AG08395 (cell line): Measurements from ENCODE around the gene UHRF2.
A peak's percentile ranks its signal among the peaks of the same experiment; 100 is the strongest.
"Not testable (repeated sequence)": the region's sequence is repeated elsewhere in the genome, so short reads cannot be mapped to it uniquely, and the experiment has no call there.

ENCODE experiments used
- DNase-seq: peaks from one replicate; pipeline ENCODE4 v3.0.0; 2012; ENCODE audit warnings: mixed read lengths, low spot score

The UHRF2 gene

DNA sequence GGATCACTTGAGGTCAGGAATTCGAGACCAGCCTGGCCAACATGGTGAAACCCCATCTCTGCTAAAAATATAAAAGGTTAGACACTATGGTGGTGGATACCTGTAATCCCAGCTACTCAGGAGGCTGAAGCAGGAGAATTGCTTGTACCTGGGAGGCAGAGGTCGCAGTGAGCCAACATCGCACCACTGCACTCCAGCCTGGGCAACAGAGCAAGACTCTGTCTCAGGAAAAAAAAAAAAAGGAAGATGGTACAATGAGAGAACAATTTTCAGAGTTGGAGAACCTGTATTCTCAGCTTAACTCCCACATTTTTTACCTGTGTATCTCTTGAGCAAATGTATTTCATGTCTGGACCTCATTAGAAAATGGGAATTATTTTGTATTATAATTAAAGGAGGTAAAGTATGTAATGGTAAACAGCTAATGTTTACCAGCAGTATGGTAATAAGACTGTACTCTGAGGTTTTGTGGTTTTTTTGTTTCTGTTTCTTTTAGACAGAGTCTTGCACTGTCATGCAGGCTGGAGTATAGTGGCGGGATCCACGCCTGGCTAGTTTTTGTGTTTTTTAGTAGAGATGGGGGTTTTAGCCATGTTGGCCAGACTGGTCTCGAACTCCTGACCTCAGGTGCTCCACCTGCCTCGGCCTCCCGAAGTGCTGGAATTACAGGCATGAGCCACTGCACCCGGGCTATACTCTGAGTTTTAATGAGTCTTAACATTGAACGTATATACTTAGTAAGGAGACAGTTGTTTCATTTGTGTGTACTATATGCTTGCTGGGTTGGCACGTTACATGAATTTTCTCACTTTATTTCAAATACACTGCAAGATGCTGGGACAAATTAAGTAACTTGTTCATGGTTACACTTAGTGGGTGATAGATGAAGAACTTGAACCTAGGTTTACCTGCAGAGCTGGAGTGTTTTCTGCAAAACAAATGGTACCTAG lies 16.2 kb downstream of the UHRF2 start:
- no peak for DNase-seq

GRCh38 chr9:6431038-6431437 lies 18.0 kb downstream of the UHRF2 start:
- DNase-seq: no peak

DNA sequence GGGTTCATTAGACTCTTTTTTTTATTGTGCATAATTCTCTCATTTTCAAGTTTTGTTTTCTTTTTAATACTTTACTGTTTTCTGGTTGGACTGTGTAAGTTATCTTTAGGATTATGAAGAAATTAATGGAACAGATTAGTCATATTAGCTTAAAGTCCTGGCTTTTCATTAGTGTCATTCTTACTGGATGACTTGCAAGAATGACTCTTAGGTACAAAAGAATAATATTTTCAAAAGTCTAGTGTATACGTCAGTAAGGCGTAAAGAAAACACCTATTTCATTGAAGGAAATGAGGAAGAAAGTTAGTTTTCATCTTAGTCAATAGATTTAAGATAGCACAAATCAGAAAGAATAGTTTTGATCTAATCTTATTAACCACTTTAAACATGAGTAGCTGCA lies 20.4 kb downstream of the UHRF2 start:
- DNase-seq: no peak

DNA sequence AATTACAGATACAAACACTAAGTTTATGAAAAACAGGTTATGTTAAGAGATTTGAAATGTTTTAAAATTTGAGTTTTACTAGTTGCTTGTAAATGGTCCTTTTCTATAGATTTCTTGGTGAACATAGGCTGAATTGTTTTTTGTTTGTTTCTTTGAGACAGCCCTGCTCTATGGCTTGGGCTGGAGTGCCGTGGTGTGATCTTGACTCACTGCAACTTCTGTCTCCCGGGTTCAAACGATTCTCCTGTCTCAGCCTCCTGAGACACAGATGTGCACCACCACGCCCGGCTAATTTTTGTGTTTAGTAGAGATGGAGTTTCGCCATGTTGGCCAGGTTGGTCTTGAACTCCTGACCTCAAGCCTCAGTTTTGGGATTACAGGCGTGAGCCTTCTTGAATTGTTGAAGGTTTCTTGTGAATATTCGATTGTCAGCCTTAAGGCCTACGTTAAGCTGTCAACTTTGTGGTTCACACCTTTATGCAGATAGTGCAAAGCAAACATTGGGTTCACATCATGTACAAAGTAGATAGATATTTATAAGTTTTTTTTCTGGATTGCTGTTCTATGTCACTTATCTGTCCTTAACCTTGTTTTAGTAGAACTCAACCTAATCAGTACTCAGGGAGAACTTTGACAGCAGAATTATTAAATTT lies 26.2 kb downstream of the UHRF2 start:
- no peak for DNase-seq

GRCh38 chr9:6440405-6440804 lies 27.4 kb downstream of the UHRF2 start:
- no peak for DNase-seq

DNA sequence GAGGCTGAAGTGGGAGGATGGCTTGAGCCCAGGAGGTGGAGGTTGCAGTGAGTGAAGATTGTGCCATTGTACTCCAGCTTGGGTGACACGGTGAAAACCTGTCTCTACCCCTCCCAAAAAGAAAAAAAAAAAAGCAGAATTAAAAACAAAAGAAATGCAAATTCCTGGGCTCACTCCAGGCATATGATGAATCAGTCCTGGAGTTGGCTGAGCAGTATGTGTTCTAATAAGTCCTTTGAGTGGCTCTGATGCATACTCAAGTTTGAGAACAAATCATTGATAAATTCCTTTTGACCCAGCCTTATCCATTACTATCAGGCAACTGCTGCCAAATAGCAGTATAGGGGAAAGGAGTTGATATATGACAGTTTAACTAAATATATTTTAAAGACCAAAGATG lies 28.3 kb downstream of the UHRF2 start:
- no peak for DNase-seq

DNA sequence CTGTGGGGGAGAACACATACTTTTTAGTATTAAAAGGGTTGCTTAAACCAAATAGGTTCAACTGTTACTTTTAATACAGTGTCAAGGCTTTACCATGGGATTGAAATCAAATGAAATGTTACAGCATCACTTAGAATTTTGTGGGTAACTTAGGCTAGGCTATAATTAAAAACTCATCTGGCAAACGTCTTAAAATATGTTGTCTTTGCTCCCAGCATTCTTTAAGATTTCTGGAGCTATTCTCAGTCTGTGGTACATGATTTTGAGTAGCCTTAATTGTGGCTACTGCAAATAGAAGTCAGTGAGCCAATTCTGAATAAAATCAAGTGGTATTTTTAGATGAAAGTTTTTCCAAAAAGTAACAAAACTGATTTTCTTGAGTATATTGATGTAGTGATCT lies 30.7 kb downstream of the UHRF2 start:
- DNase-seq: peak; percentile 20

DNA sequence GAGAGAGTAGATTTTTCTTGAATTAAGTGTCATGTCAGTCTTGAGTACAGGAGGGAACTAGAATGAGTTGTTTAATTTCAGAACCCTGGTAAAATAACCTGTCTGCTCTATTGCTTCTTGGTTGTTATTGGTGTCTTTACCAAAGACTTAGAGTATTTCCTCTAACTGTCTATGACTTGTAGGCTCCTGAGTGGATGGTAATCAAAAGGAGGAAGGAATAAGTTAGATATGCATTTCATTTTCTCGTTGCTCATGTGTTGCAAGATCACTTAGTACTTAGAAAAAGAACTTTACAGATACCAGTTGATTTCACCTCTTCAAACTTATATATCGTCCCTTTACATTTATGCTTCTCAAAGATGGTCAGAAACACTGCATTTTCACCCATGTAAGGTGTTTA lies 31.1 kb downstream of the UHRF2 start:
- DNase-seq: no peak

GRCh38 chr9:6449086-6449485 lies 36.1 kb downstream of the UHRF2 start:
- no peak for DNase-seq

DNA sequence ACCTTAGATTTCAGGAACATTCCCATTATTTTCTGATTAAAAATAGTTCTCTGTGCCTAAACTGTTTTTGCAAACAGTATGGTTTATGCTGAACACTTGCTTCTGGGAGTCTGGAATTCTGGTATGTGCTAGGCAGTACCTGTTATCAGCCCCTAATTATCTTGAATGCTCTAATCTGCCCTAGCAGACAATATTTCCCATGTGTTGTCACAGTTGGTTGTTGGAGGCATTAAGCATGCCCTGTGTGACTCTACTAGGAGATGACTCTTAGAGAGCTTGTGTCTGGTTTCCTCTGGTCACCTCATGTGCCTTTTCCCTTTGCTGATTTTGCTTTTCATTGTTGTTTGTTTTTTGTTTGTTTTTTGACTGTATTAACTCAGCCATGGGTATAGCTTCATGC lies 36.6 kb downstream of the UHRF2 start:
- DNase-seq: no peak

DNA sequence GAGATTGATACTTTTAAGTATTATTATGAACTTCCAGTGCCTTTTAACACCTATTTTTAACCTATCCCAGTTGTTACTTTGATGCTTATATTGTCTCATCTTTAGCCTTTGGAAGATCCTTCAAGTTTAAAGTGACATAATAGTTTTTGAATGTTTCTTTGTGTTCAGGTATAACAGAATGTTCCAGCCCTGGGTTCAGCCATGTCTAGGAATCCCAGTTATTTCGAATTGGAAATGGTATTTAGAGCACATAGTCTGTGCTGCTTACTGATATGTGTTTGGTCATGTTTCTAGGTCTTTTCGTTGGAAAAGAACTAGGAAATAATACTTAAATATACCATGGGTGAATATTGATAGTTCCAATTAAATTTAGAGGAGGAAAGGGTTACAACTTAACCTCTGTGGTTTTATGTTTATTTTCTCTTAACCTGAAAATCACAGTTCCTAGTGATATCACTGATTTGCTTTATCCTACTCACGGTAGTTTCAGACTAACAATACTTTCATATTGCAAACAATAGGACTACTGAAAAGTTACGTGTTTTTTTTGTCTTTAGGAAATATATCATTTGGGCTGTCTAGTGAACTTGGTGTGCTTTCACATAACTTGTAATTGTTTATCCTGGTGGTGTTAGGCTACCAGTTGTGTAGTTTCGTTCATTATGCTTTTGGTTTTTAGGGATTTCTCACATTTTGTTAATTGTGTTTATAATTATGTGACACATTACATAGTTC lies 37.8 kb downstream of the UHRF2 start:
- no peak for DNase-seq

GRCh38 chr9:6455292-6455691 lies 42.3 kb downstream of the UHRF2 start:
- not testable (repeated sequence) for DNase-seq

GRCh38 chr9:6458704-6459103 lies 45.7 kb downstream of the UHRF2 start:
- DNase-seq: not testable (repeated sequence)

DNA sequence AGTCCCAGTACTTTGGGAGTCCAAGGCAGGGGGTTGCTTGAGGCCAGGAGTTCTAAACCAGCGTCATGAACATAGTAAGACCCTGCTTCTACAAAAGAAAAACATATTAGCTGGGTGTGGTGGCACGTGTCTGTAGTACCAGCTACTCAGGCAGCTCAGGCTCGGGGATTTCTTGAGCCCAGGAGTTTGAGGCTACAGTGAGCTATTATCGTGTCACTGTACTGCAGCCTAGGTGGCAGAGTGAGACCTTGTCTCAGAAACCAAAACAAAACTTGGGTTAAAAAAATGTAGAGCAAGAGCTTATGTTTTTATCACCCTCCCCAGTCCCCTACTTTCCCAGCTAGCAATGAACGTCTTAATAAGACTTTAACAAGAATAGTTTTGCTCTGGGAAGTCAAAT lies 46.7 kb downstream of the UHRF2 start:
- DNase-seq: no peak

DNA sequence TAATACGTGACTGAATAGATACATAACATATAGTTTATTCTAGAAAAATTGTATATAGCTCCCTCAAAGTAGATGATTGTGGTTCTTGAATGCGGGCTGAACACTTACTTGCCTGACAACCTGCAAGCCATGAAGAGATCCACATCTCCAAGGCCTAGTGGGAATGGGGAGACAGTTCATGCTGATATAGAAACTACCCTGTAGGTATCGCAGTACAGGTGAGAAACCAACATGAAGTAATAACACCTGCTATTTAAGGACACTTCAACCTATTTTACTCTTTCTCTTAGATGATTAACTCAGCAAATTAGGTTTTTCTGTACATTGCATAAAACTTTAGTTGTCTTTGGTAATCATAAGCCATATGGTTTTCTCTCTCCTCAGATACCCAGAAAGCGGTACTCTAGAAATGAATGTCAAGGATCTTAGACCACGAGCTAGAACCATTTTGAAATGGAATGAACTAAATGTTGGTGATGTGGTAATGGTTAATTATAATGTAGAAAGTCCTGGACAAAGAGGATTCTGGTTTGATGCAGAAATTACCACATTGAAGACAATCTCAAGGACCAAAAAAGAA lies 47.3 kb downstream of the UHRF2 start:
- no peak for DNase-seq

GRCh38 chr9:6461619-6462018 lies 48.6 kb downstream of the UHRF2 start:
- DNase-seq: no peak

GRCh38 chr9:6467006-6467625 lies 54.1 kb downstream of the UHRF2 start:
- DNase-seq: no peak

GRCh38 chr9:6471231-6471850 lies 58.3 kb downstream of the UHRF2 start:
- no peak for DNase-seq

DNA sequence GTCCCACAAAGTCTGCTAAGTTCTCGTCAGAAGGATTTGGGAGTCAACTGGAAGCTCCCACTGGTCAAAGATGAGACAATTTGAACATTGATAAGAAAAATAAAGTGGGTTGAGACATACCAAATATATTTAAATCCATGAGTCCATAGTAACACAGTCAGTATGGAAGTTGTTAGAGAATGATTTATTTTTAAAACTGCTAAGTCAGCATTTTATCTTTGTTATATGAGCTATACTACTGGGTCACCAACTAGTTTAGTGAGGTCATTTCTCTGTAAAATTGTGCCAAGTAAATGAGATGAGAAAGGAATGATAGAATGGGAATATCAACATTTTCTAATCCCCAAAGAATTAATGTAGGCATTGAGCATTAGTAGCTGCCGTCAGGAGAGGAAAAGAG lies 60.2 kb downstream of the UHRF2 start:
- DNase-seq: no peak

DNA sequence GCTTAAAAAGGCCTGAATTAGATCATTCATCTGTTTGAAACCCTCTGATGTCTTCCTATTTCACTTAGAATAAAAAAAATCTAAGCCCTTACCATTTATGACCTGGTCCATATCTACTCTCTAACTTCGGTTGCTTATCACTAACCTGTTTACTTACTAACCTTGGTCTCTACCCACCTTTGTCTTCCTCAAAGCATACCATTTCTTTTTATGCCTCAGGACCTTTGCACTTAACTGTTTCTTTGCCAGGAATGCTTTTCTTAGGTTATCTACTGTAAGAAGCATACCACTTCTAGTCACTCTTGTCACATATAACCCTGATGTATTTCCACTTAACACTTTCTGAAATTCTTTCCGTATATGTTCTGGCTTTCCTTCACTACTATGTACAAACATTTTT lies 67.0 kb downstream of the UHRF2 start:
- no peak for DNase-seq

DNA sequence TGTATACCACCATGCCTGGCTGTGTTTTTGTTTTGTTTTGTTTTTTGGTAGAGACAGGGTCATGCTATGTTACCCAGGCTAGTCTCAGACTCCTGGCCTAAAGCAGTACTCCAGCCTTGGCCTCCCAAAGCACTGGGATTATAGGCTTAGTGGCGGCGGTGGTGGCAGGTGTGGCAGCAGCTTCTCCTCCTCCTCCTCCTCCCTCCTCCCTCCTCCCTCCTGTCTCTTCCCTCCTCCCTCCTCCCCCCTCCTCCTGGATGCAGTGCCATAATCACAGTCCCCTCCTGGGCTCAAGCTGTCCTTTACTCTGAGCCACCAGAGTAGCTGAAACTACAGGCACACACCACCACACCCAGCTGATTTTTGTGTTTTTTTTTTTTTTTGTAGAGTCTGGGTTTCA lies 71.2 kb downstream of the UHRF2 start:
- DNase-seq: no peak

DNA sequence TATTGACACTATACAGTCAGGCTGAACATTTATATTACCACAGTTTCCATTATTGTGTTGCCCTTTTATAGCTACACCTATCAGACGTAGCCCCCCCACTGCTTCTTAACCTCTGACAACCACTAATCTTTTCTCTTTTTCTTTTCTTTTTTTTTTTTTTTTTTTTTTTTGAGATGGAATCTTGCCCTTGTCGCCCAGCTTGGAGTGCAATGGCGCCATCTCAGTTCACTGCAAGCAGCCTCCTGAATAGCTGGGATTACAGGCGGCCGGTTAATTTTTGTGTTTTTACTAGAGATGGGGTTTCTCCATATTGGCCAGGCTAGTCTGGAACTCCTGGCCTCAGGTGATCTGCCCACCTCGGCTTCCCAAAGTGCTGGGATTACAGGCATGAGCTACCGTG lies 75.4 kb downstream of the UHRF2 start:
- DNase-seq: no peak
